HL-60 (cell line): Measurements from ENCODE around the gene CCNY.

Source experiments
- DNase-seq, 2 experiments: peaks; one replicate each; pipeline ENCODE4 v3.0.0-alpha.2; 2010 to 2020; ENCODE audit warnings: low read depth in 1 of 2, low spot score in 1 of 2
- H3K27ac ChIP-seq: fragments of 250-450 bp; sonication (Bioruptor Pico); replicated peaks from 2 replicates; pipeline ENCODE4 v1.5.1; 2020; ENCODE audit warnings: mild to moderate bottlenecking, moderate library complexity
- H3K27me3 ChIP-seq: fragments of 250-450 bp; sonication (Bioruptor Pico); 2 replicates; pipeline ENCODE4 v1.5.1; 2021; ENCODE audit warnings: mild to moderate bottlenecking, moderate library complexity; ENCODE audit not compliant: insufficient read depth, poor library complexity, severe bottlenecking
- H3K4me3 ChIP-seq: replicated peaks from 2 replicates; pipeline ENCODE4 v1.5.1; 2011; ENCODE audit warnings: mild to moderate bottlenecking, control low read depth, low read length; ENCODE audit not compliant: insufficient read depth
- CTCF ChIP-seq: IDR thresholded peaks from one replicate; pipeline ENCODE4 v1.5.1; 2011; ENCODE audit warnings: low read length, control low read depth, inconsistent platforms; ENCODE audit not compliant: insufficient read depth
- GABPA ChIP-seq: IDR thresholded peaks from 2 replicates; pipeline ENCODE4 v1.6.1; 2012; ENCODE audit warnings: low read depth
- POLR2AphosphoS5 ChIP-seq: IDR thresholded peaks from 2 replicates; pipeline ENCODE4 v1.6.1; 2012; ENCODE audit warnings: low read depth
- REST ChIP-seq: IDR thresholded peaks from 2 replicates; pipeline ENCODE4 v1.6.1; 2012; ENCODE audit warnings: low read depth; ENCODE audit not compliant: insufficient replicate concordance
- SPI1 ChIP-seq: IDR thresholded peaks from 2 replicates; pipeline ENCODE4 v1.6.1; 2012; ENCODE audit warnings: low read depth, mild to moderate bottlenecking, borderline replicate concordance

The CCNY gene

GRCh38 chr10:35422228-35422627, 85.9 kb downstream of the CCNY start:
- no peaks in the 10 kb centered on the region for H3K27me3 ChIP-seq
- no peak for DNase-seq
- H3K27ac ChIP-seq, result no peak overlapping the region
- TF ChIP-seq REST (no peak), POLR2AphosphoS5 (no peak), SPI1 (no peak), CTCF (no peak), GABPA (no peak)
- no peak overlapping the region for H3K4me3 ChIP-seq

- Histone ChIP-seq H3K27ac (no peak overlapping the region), H3K4me3 (no peak overlapping the region), H3K27me3 (no peaks in the 10 kb centered on the region)
- no peak for DNase-seq
- TF ChIP-seq SPI1, result no peak
- no peak for TF ChIP-seq GABPA
- no peak for TF ChIP-seq REST
Measured at GRCh38 chr10:35423505-35424306, 87.4 kb downstream of the CCNY start.

GRCh38 chr10:35424680-35425285, 88.5 kb downstream of the CCNY start:
- TF ChIP-seq CTCF (no peak), POLR2AphosphoS5 (no peak), REST (no peak), SPI1 (no peak), GABPA (no peak)
- no peak overlapping the region for H3K27ac ChIP-seq
- DNase-seq, result no peak
- H3K27me3 ChIP-seq, result no peaks in the 10 kb centered on the region
- no peak overlapping the region for H3K4me3 ChIP-seq
